NCI-H2029 (cell line): ENCODE results near the gene KLRC3.
"Not testable (repeated sequence)": the region's sequence is repeated elsewhere in the genome, so short reads cannot be mapped to it uniquely, and the experiment has no call there.

Experiments
- DNase-seq: peaks from one replicate; lab custom pipeline; 2025; lab: John Stamatoyannopoulos, UW

KLRC3 gene

DNA sequence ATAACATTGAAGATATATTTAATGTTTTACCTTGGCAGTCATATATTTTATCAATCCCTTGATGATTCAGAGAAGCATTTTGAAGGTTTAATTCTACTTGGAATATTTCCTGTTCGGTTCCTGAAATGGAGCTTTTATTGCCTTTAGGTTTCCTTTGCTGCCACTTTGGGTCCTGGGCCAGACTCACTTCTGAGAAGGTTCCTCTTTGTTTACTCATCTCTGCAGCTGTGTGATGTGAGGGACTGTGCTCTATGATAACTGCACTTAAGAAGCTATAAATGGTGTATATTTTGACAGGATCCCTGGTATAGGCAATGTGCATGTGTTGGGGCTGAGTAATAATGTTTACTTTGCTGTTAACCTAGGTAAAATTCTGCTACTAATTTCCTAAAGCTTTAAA lies at the start of gene KLRC3:
KLRC3 (minus strand) TSS at position 262 of the 400 bp plus-strand sequence; CDS start at position 217, 45 bp downstream.
- peak; percentile 26 for DNase-seq

DNA sequence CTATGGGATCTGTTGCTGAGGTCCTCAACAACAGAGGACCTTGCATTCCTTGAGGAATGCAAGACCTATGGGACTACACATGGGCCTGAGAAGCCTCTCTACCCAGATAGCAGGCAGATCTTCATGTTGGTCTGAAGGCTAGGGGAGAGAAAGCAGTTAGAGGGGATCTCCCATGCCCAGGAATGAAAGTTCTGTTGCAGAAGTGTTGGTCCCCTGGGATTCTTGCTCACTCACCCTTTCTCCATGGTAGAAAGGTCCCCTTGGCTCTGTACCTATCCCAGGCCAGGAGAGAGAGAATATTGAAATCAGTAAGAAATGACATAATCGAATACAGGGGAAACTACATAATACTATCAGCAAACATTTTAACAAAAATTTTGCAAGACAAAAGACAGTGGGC lies 49.3 kb upstream of the KLRC3 start:
- no peak for DNase-seq

DNA sequence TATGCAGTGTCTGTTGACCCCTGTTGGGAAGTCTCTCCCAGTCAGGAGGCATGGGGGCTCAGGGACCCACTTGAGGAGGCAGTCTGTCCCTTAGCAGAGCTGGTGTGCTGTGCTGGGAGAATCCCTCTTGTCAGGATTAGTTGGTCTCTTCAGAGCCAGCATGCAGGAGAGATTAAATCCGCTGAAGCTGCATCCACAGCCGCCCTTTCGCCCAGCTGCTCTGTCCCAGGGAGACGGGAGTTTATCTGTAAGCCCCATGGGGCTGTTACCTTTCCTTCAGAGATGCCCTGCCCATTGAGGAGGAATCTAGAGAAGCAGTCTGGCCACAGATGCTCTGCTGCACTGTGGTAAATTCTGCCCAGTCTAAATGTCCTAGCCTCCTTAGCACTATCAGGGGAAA lies 45.9 kb upstream of the KLRC3 start:
- no peak for DNase-seq

DNA sequence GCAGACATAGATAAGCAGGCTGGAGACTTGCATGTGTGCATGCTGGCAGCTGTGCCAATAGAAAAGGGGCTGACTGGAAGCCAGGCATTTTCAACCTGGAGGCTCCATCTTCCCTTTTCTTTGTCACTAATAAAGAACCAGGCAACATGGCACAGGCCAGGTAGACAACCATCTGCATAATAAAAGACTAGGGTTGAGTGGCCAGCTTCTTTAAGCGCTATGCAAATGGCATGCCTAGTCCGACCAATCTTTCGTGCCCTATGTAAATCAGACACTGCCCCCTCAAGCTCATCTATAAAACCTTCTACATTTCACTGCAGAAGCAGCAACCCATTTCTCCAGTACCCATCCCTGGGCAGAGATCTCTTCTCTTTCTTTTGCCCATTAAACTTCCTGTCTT lies 37.4 kb upstream of the KLRC3 start:
- no peak for DNase-seq

DNA sequence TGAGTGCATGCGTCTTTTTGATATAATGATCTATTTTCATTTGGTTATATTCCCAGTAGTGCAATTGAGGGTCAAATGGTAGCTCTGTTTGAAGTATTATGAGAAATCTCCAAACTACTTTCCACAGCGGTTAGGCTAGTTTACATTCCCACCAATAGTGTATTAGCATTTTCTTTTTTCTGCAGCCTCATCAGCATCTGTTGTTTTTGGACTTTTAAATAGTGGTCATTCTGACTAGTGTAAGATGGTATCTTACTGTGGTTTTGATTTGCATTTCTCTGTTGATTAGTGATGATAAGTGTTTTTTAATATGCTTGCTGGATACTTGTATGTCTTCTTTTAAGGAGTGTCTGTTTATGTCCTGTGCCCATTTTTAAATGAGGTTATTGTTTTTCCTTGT lies 36.5 kb upstream of the KLRC3 start:
- no peak for DNase-seq

DNA sequence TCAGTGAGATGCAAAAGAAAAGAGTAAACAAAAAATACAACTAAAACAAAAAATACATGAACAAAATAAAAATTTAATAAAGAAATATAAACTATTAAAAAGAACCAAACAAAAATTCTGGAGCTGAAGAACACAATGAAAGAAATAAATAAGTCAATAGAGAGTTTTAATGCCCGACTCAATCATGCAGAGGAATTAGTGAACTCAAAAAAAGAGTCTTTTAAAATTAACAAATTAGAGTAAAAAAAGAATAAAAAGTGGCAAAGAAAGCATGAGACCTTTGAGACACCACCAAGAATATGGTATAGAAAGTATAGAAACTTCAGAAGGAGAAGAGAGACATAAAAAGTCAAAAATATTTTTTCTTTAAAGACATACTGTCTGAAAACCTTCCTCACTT lies 35.4 kb upstream of the KLRC3 start:
- DNase-seq = no peak

DNA sequence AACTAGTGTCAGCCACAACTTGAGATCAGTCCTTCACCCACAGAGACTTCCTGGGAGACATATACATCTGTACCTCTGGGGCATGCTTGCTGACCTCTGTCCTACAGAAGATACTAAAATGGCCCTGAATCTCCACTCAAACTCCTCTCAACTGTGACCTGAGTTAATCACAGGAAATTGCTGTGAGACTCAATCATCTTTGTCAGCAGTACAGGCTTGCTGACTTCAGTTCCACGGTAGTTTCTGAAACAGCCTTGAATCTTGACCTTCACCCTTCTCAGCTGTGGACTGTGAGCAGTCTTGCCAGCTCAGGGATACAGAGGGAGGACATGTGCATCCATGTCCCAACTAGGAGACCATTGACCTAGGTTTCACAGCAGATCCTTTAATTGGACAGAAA lies 34.1 kb upstream of the KLRC3 start:
- DNase-seq = no peak

DNA sequence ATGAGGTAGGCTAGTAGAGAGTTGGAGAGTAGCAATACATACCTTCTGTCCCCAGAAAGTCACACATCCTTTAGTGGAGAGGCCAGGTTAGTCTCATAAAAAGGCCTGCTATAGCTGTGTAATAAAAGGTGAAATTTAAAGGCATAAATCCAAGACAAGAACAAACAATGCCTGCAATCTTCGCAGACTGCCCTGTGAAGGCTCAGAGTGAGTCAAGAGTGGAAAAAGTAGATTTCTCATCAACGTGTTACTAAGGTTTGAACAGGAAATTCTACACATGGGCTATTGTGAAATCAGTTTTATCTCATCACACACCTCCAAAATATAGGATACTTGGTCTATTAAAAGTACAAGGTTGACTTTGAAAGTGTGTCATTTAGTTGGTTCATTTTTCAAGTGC lies 32.8 kb upstream of the KLRC3 start, which contains the start of gene KLRC1:
KLRC1 (minus strand) TSS at position 222 of the 400 bp plus-strand sequence. CDS start 2,221 bp downstream, outside the sequence.
- no peak for DNase-seq

DNA sequence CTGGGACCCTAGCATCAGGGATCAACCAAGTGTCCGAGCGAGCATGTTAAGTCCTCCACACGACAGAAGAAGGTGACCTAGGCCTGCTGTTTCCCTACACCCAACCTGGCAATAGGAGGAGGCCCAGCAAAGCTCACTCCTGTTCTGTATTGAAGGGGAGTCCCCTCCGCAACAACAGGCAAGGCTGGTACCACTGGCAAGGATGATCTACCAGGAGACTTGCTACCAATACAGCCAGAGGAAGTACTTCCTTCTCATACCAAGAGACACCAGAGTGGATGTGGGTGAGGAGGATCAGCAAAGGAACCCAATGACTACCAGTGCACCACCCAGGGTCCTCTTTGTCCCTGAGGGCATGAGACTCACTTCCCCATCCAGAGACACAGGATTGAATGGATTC lies 27.8 kb upstream of the KLRC3 start:
- DNase-seq = no peak

DNA sequence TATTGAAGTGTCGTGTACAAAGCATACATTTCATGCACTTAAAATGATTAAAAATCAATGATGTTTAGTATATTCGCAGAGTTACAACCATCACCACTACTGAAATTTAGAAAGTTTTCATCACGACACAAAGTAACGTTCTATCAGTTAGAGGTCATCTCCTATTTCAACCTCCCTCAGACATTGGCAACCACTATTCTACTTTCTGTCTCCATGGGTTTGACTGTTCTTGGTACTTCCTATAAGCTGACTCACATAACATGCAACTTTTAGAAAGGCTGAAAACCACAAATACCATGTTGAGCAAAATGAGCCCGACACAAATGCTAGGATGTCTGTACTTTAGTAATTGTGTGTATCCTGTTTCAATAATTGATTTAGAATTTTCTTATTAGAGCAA lies 25.7 kb upstream of the KLRC3 start:
- DNase-seq = not testable (repeated sequence)

DNA sequence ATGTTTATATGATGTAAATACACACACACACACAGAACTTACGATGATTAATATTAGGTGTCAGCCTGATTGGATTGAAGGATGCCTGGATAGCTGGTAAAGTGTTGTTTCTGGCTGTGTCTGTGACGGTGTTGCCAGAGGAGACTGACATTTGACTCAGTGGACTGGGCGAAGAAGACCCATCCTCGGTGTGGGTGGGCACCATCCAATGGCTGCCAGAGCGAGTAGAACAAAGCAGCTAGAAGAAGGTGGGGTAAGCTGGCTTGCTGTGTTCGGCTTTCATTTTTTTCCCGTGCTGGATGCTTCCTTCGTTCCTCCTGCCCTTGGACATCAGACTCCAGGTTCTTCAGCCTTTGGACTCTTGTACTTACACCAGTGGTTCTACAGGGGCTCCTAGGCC lies 20.7 kb upstream of the KLRC3 start:
- DNase-seq = not testable (repeated sequence)

DNA sequence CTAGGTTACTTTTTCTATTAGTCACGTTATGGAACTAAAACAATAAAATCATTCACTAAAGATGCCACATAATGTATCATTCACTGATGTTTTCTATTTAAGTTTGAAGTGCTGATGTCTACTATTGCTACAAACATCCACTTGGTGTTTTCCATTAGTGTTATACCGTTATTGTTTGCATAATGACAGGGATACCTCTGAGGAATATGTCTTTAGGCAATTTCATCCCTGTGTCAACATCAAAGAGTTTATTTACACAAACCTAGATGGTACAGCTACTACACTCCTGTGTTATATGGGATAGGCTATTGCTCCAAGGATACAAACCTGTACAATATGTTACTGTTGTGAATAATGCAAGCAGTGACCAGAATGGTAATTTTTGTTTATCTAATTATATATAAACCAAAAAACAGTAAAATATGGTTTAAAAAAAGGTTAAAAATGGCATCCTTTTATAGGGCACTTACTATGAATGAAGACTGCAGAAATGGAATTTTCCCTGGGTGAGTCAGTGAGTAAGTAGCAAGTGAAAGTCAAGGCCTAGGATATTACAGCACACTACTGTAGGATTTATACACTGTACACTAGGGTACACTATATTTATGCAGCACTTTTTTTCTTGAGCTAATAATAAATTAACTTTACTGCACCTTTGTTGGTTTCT lies 19.3 kb upstream of the KLRC3 start:
- peak; percentile 25 for DNase-seq

DNA sequence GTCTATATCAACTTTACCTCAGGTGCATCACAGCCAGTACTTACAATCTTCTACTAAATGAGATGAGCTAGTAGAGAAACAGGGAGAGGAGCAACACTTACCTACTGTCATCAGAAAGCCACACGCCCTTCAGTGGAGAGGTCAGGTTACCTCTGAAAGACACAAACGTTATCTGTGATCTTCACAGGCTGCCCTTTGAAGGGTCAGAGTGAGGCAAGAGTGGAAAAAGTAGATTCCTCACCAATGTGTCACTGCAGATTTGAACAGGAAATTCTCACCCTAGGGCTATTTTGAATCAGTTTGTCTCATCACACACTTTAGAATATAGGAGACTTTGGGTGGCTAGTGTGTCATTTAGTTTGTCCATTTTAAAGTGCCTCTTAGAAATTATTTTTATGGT lies 17.2 kb upstream of the KLRC3 start:
- not testable (repeated sequence) for DNase-seq

DNA sequence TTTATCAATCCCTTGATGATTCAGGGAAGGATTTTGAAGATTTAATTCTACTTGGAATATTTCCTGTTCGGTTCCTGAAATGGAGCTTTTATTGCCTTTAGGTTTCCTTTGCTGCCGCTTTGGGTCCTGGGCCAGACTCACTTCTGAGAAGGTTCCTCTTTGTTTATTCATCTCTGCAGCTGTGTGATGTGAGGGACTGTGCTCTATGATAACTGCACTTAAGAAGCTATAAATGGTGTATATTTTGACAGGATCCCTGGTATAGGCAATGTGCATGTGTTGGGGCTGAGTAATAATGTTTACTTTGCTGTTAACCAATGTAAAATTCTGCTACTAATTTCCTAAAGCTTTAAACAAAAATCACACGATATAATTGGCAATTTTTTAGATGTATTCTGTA lies 15.4 kb upstream of the KLRC3 start, which contains the start of gene KLRC2:
KLRC2 (minus strand) TSS at position 195 of the 400 bp plus-strand sequence; CDS start at position 171, 24 bp downstream.
- peak; percentile 53 for DNase-seq

DNA sequence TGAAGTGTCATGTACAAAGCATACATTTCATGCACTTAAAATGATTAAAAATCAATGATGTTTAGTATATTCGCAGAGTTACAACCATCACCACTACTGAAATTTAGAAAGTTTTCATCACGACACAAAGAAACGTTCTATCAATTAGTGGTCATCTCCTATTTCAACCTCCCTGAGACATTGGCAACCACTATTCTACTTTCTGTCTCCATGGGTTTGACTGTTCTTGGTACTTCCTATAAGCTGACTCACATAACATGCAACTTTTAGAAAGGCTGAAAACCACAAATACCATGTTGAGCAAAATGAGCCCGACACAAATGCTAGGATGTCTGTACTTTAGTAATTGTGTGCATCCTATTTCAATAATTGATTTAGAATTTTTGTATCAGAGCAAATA lies 10.2 kb upstream of the KLRC3 start:
- DNase-seq = not testable (repeated sequence)

DNA sequence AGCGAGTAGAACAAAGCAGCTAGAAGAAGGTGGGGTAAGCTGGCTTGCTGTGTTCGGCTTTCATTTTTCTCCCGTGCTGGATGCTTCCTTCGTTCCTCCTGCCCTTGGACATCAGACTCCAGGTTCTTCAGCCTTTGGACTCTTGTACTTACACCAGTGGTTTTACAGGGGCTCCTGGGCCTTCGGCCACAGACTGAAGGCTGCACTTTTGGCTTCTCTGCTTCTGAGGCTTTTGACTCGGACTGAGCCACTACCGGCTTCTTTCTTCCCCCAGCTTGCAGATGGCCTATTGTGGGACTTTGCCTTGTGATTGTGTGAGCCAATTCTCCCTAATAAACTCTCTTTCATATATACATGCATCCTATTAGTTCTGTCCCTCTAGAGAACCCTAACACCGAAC lies 5.5 kb upstream of the KLRC3 start:
- DNase-seq = not testable (repeated sequence)

DNA sequence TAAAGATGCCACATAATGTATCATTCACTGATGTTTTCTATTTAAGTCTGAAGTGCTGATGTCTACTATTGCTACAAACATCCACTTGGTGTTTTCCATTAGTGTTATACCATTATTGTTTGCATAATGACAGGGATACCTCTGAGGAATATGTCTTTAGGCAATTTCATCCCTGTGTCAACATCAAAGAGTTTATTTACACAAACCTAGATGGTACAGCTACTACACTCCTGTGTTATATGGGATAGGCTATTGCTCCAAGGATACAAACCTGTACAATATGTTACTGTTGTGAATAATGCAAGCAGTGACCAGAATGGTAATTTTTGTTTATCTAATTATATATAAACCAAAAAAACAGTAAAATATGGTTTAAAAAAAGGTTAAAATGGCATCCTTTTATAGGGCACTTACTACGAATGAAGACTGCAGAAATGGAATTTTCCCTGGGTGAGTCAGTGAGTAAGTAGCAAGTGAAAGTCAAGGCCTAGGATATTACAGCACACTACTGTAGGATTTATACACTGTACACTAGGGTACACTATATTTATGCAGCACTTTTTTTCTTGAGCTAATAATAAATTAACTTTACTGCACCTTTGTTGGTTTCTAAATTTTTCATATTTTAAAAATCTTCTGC lies 4.0 kb upstream of the KLRC3 start:
- DNase-seq = not testable (repeated sequence)

DNA sequence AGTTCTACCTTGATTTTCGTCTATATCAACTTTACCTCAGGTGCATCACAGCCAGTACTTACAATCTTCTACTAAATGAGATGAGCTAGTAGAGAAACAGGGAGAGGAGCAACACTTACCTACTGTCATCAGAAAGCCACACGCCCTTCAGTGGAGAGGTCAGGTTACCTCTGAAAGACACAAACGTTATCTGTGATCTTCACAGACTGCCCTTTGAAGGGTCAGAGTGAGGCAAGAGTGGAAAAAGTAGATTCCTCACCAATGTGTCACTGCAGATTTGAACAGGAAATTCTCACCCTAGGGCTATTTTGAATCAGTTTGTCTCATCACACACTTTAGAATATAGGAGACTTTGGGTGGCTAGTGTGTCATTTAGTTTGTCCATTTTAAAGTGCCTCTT lies 1.8 kb upstream of the KLRC3 start:
- not testable (repeated sequence) for DNase-seq

DNA sequence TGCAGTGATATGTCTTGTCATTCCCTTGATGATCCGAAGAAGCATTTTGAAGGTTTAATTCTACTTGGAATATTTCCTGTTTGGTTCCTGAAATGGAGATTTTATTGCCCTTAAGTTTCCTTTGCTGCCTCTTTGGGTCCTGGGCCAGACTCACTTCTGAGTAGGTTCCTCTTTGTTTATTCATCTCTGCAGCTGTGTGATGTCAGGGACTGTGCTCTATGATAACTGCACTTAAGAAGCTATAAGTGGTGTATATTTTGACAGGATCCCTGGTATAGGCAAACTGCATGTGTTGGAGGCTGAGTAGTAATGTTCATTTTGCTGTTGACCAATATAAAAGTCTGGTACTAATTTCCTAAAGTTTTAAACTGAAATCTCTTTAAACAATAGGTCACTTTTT lies 11.0 kb downstream of the KLRC3 start, which contains the start of gene KLRC4:
KLRC4 (minus strand) TSS at position 366 of the 400 bp plus-strand sequence; CDS start at position 184, 182 bp downstream.
- peak; percentile 93 for DNase-seq

DNA sequence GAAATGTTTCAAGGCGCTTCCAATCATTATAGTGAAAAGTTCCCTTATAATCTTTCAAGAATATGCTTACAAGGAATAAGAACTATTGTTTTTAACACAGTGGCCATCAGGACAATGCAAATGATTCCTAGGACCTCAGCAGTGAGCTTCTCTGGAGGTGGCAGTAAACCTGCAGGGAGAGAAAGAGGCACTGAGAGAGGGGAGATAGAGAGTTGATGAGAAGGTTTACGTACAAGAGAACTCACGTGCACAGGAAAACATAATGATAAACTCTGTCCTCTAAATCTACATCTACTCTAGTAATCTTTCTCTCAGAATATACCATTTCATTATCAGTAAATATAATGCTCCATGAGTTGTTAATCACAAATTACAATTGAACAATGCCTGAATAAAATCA lies 11.6 kb downstream of the KLRC3 start:
- peak; percentile 13 for DNase-seq

DNA sequence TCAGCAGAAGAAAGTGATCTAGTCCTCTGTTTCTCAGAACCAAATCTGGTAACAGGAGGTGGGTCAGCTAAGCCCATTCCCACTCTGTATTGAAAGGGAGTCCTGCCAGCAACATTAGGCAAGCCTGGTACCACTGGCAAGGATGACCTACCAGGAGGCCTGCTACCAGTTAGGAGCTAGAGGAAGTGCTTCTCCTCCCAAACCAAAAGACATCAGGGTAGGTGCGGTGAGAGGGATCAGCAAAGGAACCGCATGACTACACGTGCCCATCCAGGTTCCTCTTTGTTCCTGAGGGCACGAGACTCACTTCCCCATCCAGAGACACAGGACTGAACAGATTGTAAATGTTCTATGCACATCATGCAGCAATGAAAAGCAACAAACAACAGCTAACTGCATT lies 13.7 kb downstream of the KLRC3 start:
- DNase-seq = peak; percentile 6

DNA sequence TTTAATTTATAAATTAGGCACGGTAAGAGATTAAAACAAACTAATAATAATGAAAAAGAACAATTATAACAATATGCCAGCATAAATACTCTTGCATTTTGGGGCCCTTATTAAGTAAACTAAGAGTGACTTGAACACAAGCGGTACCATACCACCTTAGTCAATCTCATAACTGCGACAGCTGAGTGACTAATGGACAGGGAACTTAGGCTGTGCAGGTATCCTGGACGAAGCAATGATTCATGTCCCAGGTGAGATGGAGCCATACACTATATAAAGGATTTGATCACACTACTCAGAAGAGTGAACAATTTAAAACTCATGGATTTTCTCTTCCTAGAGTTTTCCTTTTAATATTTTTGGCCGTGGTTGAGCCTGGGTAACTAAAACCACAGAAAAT lies 15.1 kb downstream of the KLRC3 start:
- no peak for DNase-seq

DNA sequence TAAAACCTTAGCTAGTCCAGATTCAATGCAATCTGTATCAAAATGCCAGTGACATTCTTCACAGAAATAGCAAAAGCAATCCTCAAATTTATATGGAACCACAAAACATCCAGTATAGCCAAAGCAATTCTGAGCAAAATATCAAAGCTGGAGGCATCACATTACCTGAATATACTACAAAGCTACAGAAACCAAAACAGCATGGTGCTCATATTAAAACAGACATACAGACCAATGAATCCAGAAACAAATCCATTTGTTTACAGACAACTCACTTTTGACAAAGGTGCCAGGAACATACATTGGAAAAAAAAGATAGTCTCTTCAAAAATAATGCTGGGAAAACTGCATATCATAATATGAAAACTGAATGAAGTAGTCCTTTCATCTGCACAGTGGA lies 15.6 kb downstream of the KLRC3 start:
- DNase-seq = no peak
